Ovary (tissue), 3 donors: ENCODE results near the gene ADA.

Source experiments
- EP300 ChIP-seq: sonication (generic); formaldehyde crosslinking; IDR thresholded peaks from one replicate; pipeline ENCODE4 v1.6.1; 2017; ENCODE audit warnings: antibody characterized with exemption
- POLR2A ChIP-seq: fragments of 450-650 bp; IDR thresholded peaks from one replicate; pipeline ENCODE4 v1.6.1; 2017; ENCODE audit warnings: antibody characterized with exemption, mild to moderate bottlenecking, moderate library complexity
- TF ChIP-seq, protein P1 (sequence below), 3 donors: fragments of 450-650 bp in 2 of 3; fragments of 200-600 bp in 1 of 3; IDR thresholded peaks; one replicate each; pipeline versions ENCODE4 v1.5.1 to v1.8.0; 2016 to 2022; ENCODE audit warnings: antibody characterized with exemption in 3 of 3, mild to moderate bottlenecking in 1 of 3
- donor health status: DM: no; HTN: no; CAD: no.

DNA sequence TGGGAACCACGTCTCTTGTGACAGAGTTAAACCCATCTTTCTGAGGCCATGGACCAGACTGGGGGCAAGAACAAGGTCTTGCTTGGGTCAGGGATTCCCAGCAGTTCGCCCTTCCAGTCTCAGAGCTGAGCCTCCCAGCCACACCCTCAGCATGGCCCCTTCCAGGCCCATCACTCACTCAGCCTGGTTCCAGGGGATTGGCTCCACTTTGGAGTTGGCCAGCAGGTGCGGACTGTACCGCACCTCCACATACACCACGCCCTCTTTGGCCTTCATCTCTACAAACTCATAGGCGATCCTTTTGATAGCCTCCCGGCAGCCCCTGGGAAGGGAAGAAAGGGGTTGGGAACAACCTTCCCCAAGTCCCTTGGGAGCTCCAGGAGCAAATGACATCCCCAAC is 25.2 kb downstream of the ADA start:
- TF ChIP-seq POLR2A (no peak), EP300 (no peak)
- TF ChIP-seq, protein P1, sequence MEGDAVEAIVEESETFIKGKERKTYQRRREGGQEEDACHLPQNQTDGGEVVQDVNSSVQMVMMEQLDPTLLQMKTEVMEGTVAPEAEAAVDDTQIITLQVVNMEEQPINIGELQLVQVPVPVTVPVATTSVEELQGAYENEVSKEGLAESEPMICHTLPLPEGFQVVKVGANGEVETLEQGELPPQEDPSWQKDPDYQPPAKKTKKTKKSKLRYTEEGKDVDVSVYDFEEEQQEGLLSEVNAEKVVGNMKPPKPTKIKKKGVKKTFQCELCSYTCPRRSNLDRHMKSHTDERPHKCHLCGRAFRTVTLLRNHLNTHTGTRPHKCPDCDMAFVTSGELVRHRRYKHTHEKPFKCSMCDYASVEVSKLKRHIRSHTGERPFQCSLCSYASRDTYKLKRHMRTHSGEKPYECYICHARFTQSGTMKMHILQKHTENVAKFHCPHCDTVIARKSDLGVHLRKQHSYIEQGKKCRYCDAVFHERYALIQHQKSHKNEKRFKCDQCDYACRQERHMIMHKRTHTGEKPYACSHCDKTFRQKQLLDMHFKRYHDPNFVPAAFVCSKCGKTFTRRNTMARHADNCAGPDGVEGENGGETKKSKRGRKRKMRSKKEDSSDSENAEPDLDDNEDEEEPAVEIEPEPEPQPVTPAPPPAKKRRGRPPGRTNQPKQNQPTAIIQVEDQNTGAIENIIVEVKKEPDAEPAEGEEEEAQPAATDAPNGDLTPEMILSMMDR (IDR thresholded peaks at IDR 0.05), result no peak
